Progenitor cell of endocrine pancreas (in vitro differentiated cells): ENCODE measurements around the gene MAP1LC3C. TPM values are rescaled to one million over a fixed set of nuclear protein-coding genes. Genes with fewer than 3 reads are reported as not detected.

Experiments
- DNase-seq: peaks from one replicate; pipeline ENCODE4 v3.0.0; 2021; ENCODE audit warnings: low spot score; ENCODE audit not compliant: unreplicated experiment
- H3K27ac Mint-ChIP-seq: 2 replicates; pipeline ENCODE4 v1.8.0; 2021; ENCODE audit warnings: mild to moderate bottlenecking, moderate library complexity, mixed read lengths
- H3K27me3 Mint-ChIP-seq: 2 replicates; pipeline ENCODE4 v1.8.0; 2021; ENCODE audit warnings: mixed read lengths
- H3K36me3 Mint-ChIP-seq: 2 replicates; pipeline ENCODE4 v1.8.0; 2022; ENCODE audit warnings: mixed read lengths; ENCODE audit not compliant: insufficient read depth
- H3K4me1 Mint-ChIP-seq: 2 replicates; pipeline ENCODE4 v1.8.0; 2021; ENCODE audit warnings: low read depth, mixed read lengths
- H3K4me3 Mint-ChIP-seq: 2 replicates; pipeline ENCODE4 v1.8.0; 2021; ENCODE audit warnings: low read depth, mild to moderate bottlenecking, moderate library complexity, mixed read lengths
- H3K9me3 Mint-ChIP-seq: 2 replicates; pipeline ENCODE4 v1.8.0; 2021; ENCODE audit warnings: low read depth, mixed read lengths
- CTCF ChIP-seq: fragments of 200-600 bp; sonication (generic); IDR thresholded peaks from one replicate; pipeline ENCODE4 v1.5.0; 2021; ENCODE audit warnings: antibody characterized with exemption, mild to moderate bottlenecking; ENCODE audit not compliant: unreplicated experiment
- total RNA-seq: library from RNA; stranded (reverse); gene quantifications from 2 replicates; pipeline ENCODE4 v1.2.1, GENCODE V29; 2021

MAP1LC3C gene
- total RNA-seq, 1 donor from 2014 or later, result not detected

- no peaks in the 10 kb centered on the region for H3K4me1 Mint-ChIP-seq
- no peak for DNase-seq
- H3K9me3 Mint-ChIP-seq, result peaks cover 5% of the 10 kb centered on the region
- H3K27ac Mint-ChIP-seq, result no peak overlapping the region
- no peaks in the 10 kb centered on the region for H3K36me3 Mint-ChIP-seq
- no peak overlapping the region for H3K4me3 Mint-ChIP-seq
- H3K27me3 Mint-ChIP-seq, result no peaks in the 10 kb centered on the region
- TF ChIP-seq CTCF, result no peak
Observed at GRCh38 chr1:242025681-242026080, 26.8 kb upstream of the MAP1LC3C start.

DNA sequence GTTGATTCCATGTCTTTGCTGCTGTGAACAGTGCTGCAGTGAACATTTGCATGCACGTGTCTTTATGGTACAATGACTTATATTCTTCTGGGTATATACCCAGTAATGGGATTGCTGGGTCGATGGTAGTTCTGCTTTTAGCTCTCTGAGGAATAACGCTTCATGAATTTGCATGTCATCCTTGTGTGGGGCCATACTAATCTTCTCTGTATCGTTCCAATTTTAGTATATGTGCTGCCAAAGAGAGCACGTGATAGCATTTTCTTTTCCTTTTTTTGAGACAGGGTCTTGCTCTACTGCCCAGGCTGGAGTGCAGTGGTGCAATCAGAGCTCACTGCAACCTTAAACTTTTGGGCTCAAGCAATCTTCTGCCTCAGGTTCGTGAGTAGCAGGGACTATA, 24.9 kb upstream of the MAP1LC3C start:
- H3K9me3 Mint-ChIP-seq, result no peaks in the 10 kb centered on the region
- DNase-seq, result no peak
- no peak overlapping the region for H3K4me3 Mint-ChIP-seq
- no peak overlapping the region for H3K27ac Mint-ChIP-seq
- TF ChIP-seq CTCF, result no peak
- peaks cover 2% of the 10 kb centered on the region for H3K4me1 Mint-ChIP-seq
- peaks cover 2% of the 10 kb centered on the region for H3K27me3 Mint-ChIP-seq
- H3K36me3 Mint-ChIP-seq, result no peaks in the 10 kb centered on the region

DNA sequence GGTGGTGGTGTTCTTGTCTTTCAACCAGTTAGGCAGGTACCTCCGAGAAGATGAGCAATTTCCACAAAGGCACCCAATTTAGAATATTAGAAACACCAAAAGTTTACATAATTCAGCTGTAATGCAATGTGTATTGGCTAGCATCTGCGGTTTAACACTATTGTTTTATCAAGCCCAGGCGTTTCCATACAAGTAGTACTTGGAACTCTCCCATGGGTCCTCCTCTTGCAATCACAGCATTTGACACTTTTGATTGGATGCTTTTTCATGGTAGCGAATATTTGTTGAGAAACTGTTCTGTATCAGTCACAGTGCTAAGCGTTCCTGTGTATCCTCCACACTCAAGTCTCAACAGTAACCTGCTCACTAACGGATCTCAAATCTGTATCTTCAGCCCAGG, 20.1 kb upstream of the MAP1LC3C start:
- no peak for TF ChIP-seq CTCF
- Mint-ChIP-seq H3K4me1 (peaks cover 2% of the 10 kb centered on the region), H3K27me3 (peaks cover 3% of the 10 kb centered on the region), H3K36me3 (no peaks in the 10 kb centered on the region), H3K4me3 (no peak overlapping the region), H3K9me3 (no peaks in the 10 kb centered on the region), H3K27ac (peak overlapping the region; percentile 64)
- DNase-seq, result no peak

- Mint-ChIP-seq H3K27me3 (peaks cover 3% of the 10 kb centered on the region), H3K4me3 (no peak overlapping the region), H3K9me3 (no peaks in the 10 kb centered on the region), H3K4me1 (peaks cover 2% of the 10 kb centered on the region), H3K27ac (no peak overlapping the region), H3K36me3 (no peaks in the 10 kb centered on the region)
- peak; percentile 70 for TF ChIP-seq CTCF
- peak; percentile 24 for DNase-seq
Observed at GRCh38 chr1:242017580-242018233, 18.8 kb upstream of the MAP1LC3C start.

DNA sequence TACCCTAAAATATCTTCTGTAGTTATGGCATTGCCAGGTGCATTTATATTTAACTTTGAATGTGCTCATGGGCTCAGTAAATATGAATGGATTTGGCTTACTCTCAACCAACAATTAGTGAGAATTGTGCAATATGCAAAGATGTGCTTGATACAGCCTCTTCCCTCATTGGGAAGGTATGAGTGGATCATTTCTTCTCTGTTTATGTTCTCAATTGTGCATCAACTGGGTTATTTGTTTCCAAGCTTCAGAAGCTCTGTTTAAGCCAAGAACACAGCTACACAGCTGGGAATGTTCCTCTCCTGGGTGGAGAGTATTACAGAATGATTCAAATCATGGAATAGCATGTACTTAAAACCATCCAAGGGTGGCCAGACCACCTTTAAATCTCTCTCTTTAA, 17.6 kb upstream of the MAP1LC3C start:
- DNase-seq, result no peak
- Mint-ChIP-seq H3K4me1 (peaks cover 2% of the 10 kb centered on the region), H3K4me3 (no peak overlapping the region), H3K9me3 (no peaks in the 10 kb centered on the region), H3K36me3 (no peaks in the 10 kb centered on the region), H3K27me3 (peaks cover 3% of the 10 kb centered on the region), H3K27ac (no peak overlapping the region)
- TF ChIP-seq CTCF, result no peak
